HG03575 (cell line): ENCODE results near the gene SUPT7L.
"Not testable (repeated sequence)": the region's sequence is repeated elsewhere in the genome, so short reads cannot be mapped to it uniquely, and the experiment has no call there.

Experiments used
- ATAC-seq: cut with Tn5 transposase; IDR thresholded peaks from one replicate; pipeline ENCODE4 v1.9.1; 2021; ENCODE audit not compliant: unreplicated experiment, insufficient number of reproducible peaks, low FRiP score; ENCODE audit errors: extremely low read depth

The SUPT7L gene

GRCh38 chr2:27647737-27648136 is 15.7 kb downstream of the SUPT7L start:
- ATAC-seq: no peak

GRCh38 chr2:27647289-27647688 is 16.1 kb downstream of the SUPT7L start:
- ATAC-seq: no peak

- no peak for ATAC-seq
Observed at GRCh38 chr2:27645197-27645596, 18.2 kb downstream of the SUPT7L start.

- ATAC-seq: no peak
Observed at GRCh38 chr2:27640722-27641245, 22.6 kb downstream of the SUPT7L start.

- no peak for ATAC-seq
Observed at GRCh38 chr2:27638709-27639108, 24.7 kb downstream of the SUPT7L start.

GRCh38 chr2:27638037-27638637 is 25.3 kb downstream of the SUPT7L start:
- ATAC-seq: no peak

GRCh38 chr2:27636766-27637165 is 26.6 kb downstream of the SUPT7L start:
- no peak for ATAC-seq

- ATAC-seq: no peak
Observed at GRCh38 chr2:27634291-27634690, 29.1 kb downstream of the SUPT7L start.

- not testable (repeated sequence) for ATAC-seq
Observed at GRCh38 chr2:27630257-27630656, 33.2 kb downstream of the SUPT7L start.

GRCh38 chr2:27628767-27629709 is 34.4 kb downstream of the SUPT7L start, which contains the start of the genes CCDC121 and GPN1:
CCDC121 (minus strand) TSS chr2:27629012; CDS start chr2:27627799, 1,213 bp downstream.
GPN1 (plus strand) TSS chr2:27629050; CDS start chr2:27629059, 9 bp downstream.
- peak; percentile 74 for ATAC-seq

- ATAC-seq: no peak
Observed at GRCh38 chr2:27627963-27628766, 35.2 kb downstream of the SUPT7L start.

- not testable (repeated sequence) for ATAC-seq
Observed at GRCh38 chr2:27626921-27627320, 36.5 kb downstream of the SUPT7L start.

GRCh38 chr2:27626323-27626722 is 37.1 kb downstream of the SUPT7L start:
- ATAC-seq: not testable (repeated sequence)

- no peak for ATAC-seq
Observed at GRCh38 chr2:27624943-27625342, 38.5 kb downstream of the SUPT7L start.

- ATAC-seq: no peak
Observed at GRCh38 chr2:27622921-27623384, 40.5 kb downstream of the SUPT7L start.

- no peak for ATAC-seq
Observed at GRCh38 chr2:27621524-27621923, 41.9 kb downstream of the SUPT7L start.

- no peak for ATAC-seq
Observed at GRCh38 chr2:27615316-27615715, 48.1 kb downstream of the SUPT7L start.

GRCh38 chr2:27613985-27614384 is 49.4 kb downstream of the SUPT7L start:
- no peak for ATAC-seq

GRCh38 chr2:27606611-27607010 is 56.8 kb downstream of the SUPT7L start:
- ATAC-seq: no peak
